Smooth muscle cell (in vitro differentiated cells): Measurements from ENCODE around the gene CYTH3. TPM values are rescaled to one million over a fixed set of nuclear protein-coding genes. Genes with fewer than 3 reads are reported as not detected.

ENCODE experiments used
- DNase-seq: peaks from one replicate; lab custom pipeline; 2025; ENCODE audit not compliant: unreplicated experiment; lab: John Stamatoyannopoulos, UW
- H2AFZ ChIP-seq: fragments of 200-600 bp; sonication (generic); 2 replicates; pipeline ENCODE4 v1.6.0; 2016; ENCODE audit warnings: antibody characterized with exemption, low read depth, mild to moderate bottlenecking
- H3F3A ChIP-seq: fragments of 200-600 bp; sonication (generic); 2 replicates; pipeline ENCODE4 v1.6.0; 2017; ENCODE audit warnings: antibody characterized with exemption, low read depth
- H3K27ac ChIP-seq: fragments of 200-600 bp; sonication (generic); 2 replicates; pipeline ENCODE4 v1.5.1; 2016; ENCODE audit warnings: low read depth, mild to moderate bottlenecking
- H3K27me3 ChIP-seq: fragments of 200-600 bp; sonication (generic); 2 replicates; pipeline ENCODE4 v1.6.1; 2016; ENCODE audit warnings: low read depth, mild to moderate bottlenecking
- H3K36me3 ChIP-seq: fragments of 200-600 bp; sonication (generic); 2 replicates; pipeline ENCODE4 v1.5.1; 2016; ENCODE audit warnings: low read depth
- H3K4me1 ChIP-seq: fragments of 200-600 bp; sonication (generic); 2 replicates; pipeline ENCODE4 v1.5.1; 2016; ENCODE audit warnings: low read depth
- H3K4me2 ChIP-seq: fragments of 200-600 bp; sonication (generic); 2 replicates; pipeline ENCODE4 v1.6.0; 2016; ENCODE audit warnings: mild to moderate bottlenecking
- H3K4me3 ChIP-seq: fragments of 200-600 bp; sonication (generic); 2 replicates; pipeline ENCODE4 v1.5.1; 2016; ENCODE audit warnings: mild to moderate bottlenecking
- H3K79me2 ChIP-seq: fragments of 200-600 bp; sonication (generic); 2 replicates; pipeline ENCODE4 v1.6.0; 2016; ENCODE audit warnings: low read depth, mild to moderate bottlenecking
- H3K9ac ChIP-seq: fragments of 200-600 bp; sonication (generic); 2 replicates; pipeline ENCODE4 v1.6.0; 2016; ENCODE audit warnings: low read depth
- H3K9me3 ChIP-seq: fragments of 200-600 bp; sonication (generic); replicated peaks from 2 replicates; pipeline ENCODE4 v1.5.1; 2016; ENCODE audit warnings: low read depth
- H4K20me1 ChIP-seq: fragments of 200-600 bp; sonication (generic); 2 replicates; pipeline ENCODE4 v1.6.0; 2016; ENCODE audit warnings: low read depth
- CTCF ChIP-seq: fragments of 200-600 bp; sonication (generic); IDR thresholded peaks from 2 replicates; pipeline ENCODE4 v1.5.1; 2017; ENCODE audit warnings: borderline replicate concordance, mild to moderate bottlenecking, antibody characterized with exemption; ENCODE audit not compliant: insufficient read depth, poor library complexity, severe bottlenecking
- WGBS: methylation state at CpG from one replicate; pipeline ENCODE4 v1.1.7; 2016; ENCODE audit warnings: low lambda C conversion rate; 5-methylcytosine and 5-hydroxymethylcytosine counted together
- polyA plus RNA-seq: library from polyadenylated mRNA; unstranded; fragments of >200 nt; fragmentation: Nextera tagmentation; extraction: Ambion mirVana; gene quantifications from 2 replicates; pipeline ENCODE4 v1.2.1, GENCODE V29; 2016
- total RNA-seq: library from RNA; depleted of rRNA; stranded (reverse); fragments of >200 nt; gene quantifications from 2 replicates; pipeline ENCODE4 v1.2.3, GENCODE V29; 2014

CYTH3 gene
- total and polyA plus RNA-seq, 2 experiments from 2014 or later, result 7.6 to 11.4 TPM

GRCh38 chr7:6163402-6163801 is 109.0 kb downstream of the CYTH3 start:
- H3K79me2 ChIP-seq, result no peaks in the 10 kb centered on the region
- no peaks in the 10 kb centered on the region for H3K27me3 ChIP-seq
- no peak for DNase-seq
- TF ChIP-seq CTCF, result no peak
- no peaks in the 10 kb centered on the region for H3K4me1 ChIP-seq
- H3K4me2 ChIP-seq, result no peak overlapping the region
- H3K9me3 ChIP-seq, result no peaks in the 10 kb centered on the region
- no peak overlapping the region for H3K9ac ChIP-seq
- H3K27ac ChIP-seq, result no peak overlapping the region
- no peak overlapping the region for H3K4me3 ChIP-seq
- no peak overlapping the region for H2AFZ ChIP-seq
- H3F3A ChIP-seq, result no peaks in the 10 kb centered on the region
- 95% methylated on average over 17 of the region's 17 CpGs for WGBS
- peaks cover 4% of the 10 kb centered on the region for H3K36me3 ChIP-seq
- H4K20me1 ChIP-seq, result peaks cover 17% of the 10 kb centered on the region

GRCh38 chr7:6162650-6163366 is 109.6 kb downstream of the CYTH3 start:
- H3K9ac ChIP-seq, result no peak overlapping the region
- no peak for DNase-seq

GRCh38 chr7:6162331-6162620 is 110.1 kb downstream of the CYTH3 start:
- Histone ChIP-seq H3K4me2 (no peak overlapping the region), H3K79me2 (no peaks in the 10 kb centered on the region), H3K27me3 (no peaks in the 10 kb centered on the region), H4K20me1 (peaks cover 17% of the 10 kb centered on the region), H3K9ac (no peak overlapping the region), H3K4me1 (no peaks in the 10 kb centered on the region), H3K4me3 (no peak overlapping the region), H3K9me3 (no peaks in the 10 kb centered on the region), H3K36me3 (peaks cover 4% of the 10 kb centered on the region), H2AFZ (no peak overlapping the region), H3K27ac (no peak overlapping the region), H3F3A (no peaks in the 10 kb centered on the region)
- TF ChIP-seq CTCF, result no peak
- WGBS, result 82% methylated on average over 8 of the region's 8 CpGs
- DNase-seq, result no peak

More at GRCh38 chr7:6162650-6163366, 109.6 kb downstream of the CYTH3 start:
- Histone ChIP-seq H3K4me2 (no peak overlapping the region), H3K9me3 (no peaks in the 10 kb centered on the region), H4K20me1 (peaks cover 17% of the 10 kb centered on the region), H3K4me1 (no peaks in the 10 kb centered on the region), H3K79me2 (no peaks in the 10 kb centered on the region), H3K4me3 (no peak overlapping the region), H3K27me3 (no peaks in the 10 kb centered on the region), H2AFZ (no peak overlapping the region), H3K27ac (no peak overlapping the region), H3F3A (no peaks in the 10 kb centered on the region), H3K36me3 (peaks cover 4% of the 10 kb centered on the region)
- TF ChIP-seq CTCF, result no peak
- 95% methylated on average over 18 of the region's 18 CpGs for WGBS
